Measurements from ENCODE around the gene KCNMA1. TPM values are rescaled to one million over a fixed set of nuclear protein-coding genes. Genes with fewer than 3 reads are reported as not detected.

Gene KCNMA1
- polyA plus RNA-seq, 1 experiment: 21.4 TPM

DNA sequence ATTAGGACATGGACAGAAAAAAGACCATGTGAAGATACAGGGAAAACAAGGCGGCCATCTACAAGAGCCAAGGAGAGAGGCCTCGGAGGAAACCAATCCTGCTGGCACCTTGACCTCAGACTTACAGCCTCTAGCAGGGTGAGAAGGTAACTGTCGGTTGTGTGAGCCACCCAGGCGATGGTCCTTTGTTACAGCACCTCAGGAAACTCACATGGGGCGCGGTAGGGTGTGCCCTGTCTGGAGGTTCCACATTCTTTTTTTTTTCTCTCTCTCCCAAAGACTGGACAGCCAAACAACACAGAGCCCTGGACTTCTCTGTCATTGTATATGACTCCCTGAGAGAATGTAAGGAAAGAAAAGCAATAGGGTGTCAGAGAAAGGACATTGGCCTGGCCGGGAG is 163.2 kb downstream of the KCNMA1 start:
- Histone ChIP-seq H3K36me3 (ENCODE audit: control insufficient read depth, insufficient read depth, low read length) (no peaks in the 10 kb centered on the region), H3K27me3 (ENCODE audit: control insufficient read depth, insufficient read depth, low read length) (no peaks in the 10 kb centered on the region), H3K4me3 (ENCODE audit: low read depth, low read length) (no peak overlapping the region)
- CTCF ChIA-PET: no interaction called here
- POLR2A ChIA-PET: no interaction called here
- no peak for DNase-seq (ENCODE audit: low read depth)
- TF ChIP-seq, protein P1, sequence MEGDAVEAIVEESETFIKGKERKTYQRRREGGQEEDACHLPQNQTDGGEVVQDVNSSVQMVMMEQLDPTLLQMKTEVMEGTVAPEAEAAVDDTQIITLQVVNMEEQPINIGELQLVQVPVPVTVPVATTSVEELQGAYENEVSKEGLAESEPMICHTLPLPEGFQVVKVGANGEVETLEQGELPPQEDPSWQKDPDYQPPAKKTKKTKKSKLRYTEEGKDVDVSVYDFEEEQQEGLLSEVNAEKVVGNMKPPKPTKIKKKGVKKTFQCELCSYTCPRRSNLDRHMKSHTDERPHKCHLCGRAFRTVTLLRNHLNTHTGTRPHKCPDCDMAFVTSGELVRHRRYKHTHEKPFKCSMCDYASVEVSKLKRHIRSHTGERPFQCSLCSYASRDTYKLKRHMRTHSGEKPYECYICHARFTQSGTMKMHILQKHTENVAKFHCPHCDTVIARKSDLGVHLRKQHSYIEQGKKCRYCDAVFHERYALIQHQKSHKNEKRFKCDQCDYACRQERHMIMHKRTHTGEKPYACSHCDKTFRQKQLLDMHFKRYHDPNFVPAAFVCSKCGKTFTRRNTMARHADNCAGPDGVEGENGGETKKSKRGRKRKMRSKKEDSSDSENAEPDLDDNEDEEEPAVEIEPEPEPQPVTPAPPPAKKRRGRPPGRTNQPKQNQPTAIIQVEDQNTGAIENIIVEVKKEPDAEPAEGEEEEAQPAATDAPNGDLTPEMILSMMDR (IDR thresholded peaks at IDR 0.05; ENCODE audit: insufficient read depth, low read depth, low read length): no peak

DNA sequence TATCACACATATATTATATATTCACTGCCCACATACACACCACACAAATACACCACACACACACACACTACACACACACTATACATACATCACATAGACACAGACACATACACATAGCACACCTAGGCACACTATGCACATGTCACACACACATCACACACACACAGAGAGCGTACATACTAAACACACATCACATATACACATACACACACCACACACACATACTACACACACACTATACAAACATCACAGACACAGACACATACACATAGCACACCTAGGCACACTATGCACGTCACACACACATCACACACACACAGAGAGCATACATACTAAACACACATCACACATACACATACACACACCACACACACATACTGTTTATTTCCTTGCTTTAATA is 165.5 kb downstream of the KCNMA1 start:
- TF ChIP-seq, protein P1 (IDR thresholded peaks at IDR 0.05; ENCODE audit: insufficient read depth, low read depth, low read length): no peak
- CTCF ChIA-PET: no interaction called here
- no peak overlapping the region for H3K4me3 ChIP-seq (ENCODE audit: low read depth, low read length)

DNA sequence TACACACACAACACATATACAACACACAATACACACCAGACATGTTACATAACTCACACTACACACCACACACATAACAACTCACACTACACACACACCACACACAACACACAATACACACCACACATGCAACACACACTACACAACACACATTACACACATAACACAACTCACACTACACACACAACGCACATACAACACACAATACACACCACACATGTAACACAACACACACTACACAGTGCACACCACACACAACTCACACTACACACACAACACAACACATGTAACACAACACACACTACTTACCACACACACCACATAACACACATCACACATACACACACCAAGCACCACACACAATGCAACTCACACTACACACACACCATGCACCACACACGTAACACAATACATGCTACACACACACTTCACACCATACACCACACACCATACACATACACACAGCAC is 166.5 kb downstream of the KCNMA1 start:
- ChIA-PET CTCF (no interaction called here), POLR2A (no interaction called here)
- TF ChIP-seq, protein P1 (IDR thresholded peaks at IDR 0.05; ENCODE audit: insufficient read depth, low read depth, low read length): no peak
- Histone ChIP-seq H3K36me3 (ENCODE audit: control insufficient read depth, insufficient read depth, low read length) (no peaks in the 10 kb centered on the region), H3K27me3 (ENCODE audit: control insufficient read depth, insufficient read depth, low read length) (no peaks in the 10 kb centered on the region), H3K4me3 (ENCODE audit: low read depth, low read length) (no peak overlapping the region)
- DNase-seq (ENCODE audit: low read depth): no peak

More for the DNA sequence above, 165.5 kb downstream of the KCNMA1 start:
- no peak for DNase-seq (ENCODE audit: low read depth)
- Histone ChIP-seq H3K36me3 (ENCODE audit: control insufficient read depth, insufficient read depth, low read length) (no peaks in the 10 kb centered on the region), H3K27me3 (ENCODE audit: control insufficient read depth, insufficient read depth, low read length) (no peaks in the 10 kb centered on the region)
- POLR2A ChIA-PET: no interaction called here

DNA sequence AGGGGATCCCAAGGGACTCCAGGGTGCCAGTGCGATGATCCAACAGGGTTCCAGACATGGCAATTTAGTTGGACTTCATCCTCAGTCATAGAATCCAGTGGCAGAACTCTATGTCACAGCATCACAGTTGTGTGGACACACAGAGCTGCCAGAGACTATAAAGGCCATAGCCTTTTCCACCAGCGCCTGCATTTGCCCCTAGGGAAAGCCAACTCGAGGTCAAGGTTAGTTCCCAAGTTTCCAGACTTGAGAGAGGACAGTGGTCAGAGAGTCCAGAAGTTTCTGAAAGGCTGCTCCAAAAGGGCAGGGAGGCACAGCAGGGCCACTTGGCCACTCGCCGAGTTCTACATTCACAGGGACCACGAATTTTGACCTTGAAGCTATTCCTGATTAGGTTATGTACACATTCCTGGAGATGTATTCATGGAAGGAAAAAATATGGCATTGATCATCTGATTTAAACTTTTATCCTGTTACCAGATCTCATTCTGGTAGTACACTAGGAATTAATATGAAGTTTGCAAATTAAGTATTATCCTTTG is 170.1 kb downstream of the KCNMA1 start:
- Histone ChIP-seq H3K27me3 (ENCODE audit: control insufficient read depth, insufficient read depth, low read length) (no peaks in the 10 kb centered on the region), H3K4me3 (ENCODE audit: low read depth, low read length) (no peak overlapping the region), H3K36me3 (ENCODE audit: control insufficient read depth, insufficient read depth, low read length) (no peaks in the 10 kb centered on the region)
- CTCF ChIA-PET: interaction anchor here (1.0 kb wide), 1 partner anchor 8 kb away, joined by 3 read pairs; no protein-coding TSS in a partner anchor
- DNase-seq (ENCODE audit: low read depth): no peak
- POLR2A ChIA-PET: no interaction called here
- TF ChIP-seq, protein P1 (IDR thresholded peaks at IDR 0.05; ENCODE audit: insufficient read depth, low read depth, low read length): no peak

DNA sequence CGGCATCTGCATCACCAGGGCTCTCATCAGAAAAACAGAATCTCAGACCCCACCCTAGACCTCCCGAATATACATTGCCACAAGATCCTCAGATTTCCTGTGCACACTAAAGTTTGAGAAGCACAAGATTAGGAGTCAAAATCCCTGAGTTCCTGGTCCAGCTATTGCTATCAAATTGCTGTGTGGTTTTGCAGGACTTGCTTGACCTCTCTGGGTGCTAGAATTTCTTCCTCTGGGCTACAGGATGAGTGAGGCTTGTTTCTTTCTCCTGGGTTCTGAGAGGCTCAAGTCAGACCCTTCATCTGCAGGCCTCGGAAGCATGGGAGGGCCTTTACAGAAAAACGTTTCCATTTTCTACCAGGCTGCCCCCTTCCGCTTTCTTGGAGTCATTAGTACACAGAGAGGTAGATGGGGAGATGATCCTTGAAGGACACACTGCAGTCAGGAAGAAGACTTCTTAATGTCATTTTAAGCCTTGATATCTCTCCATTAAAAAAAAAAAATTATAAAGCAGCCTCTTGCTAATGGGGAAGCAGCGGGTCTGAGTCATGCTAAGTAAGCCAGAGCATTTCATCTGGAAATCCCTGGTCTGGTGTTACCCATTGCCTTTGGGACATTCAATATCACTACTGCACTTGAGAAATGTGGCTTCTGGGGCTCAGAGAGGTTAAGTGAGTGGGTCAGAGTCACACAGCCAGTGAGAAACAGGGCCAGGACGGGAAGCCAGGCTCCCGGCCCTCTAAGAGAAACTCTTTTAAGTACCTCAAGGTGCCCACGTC is 173.5 kb downstream of the KCNMA1 start:
- no peak overlapping the region for H3K4me3 ChIP-seq (ENCODE audit: low read depth, low read length)
- CTCF ChIA-PET: no interaction called here
- no peak for DNase-seq (ENCODE audit: low read depth)
- no peaks in the 10 kb centered on the region for H3K27me3 ChIP-seq (ENCODE audit: control insufficient read depth, insufficient read depth, low read length)
- TF ChIP-seq, protein P1 (IDR thresholded peaks at IDR 0.05; ENCODE audit: insufficient read depth, low read depth, low read length): no peak
- POLR2A ChIA-PET: no interaction called here
- H3K36me3 ChIP-seq (ENCODE audit: control insufficient read depth, insufficient read depth, low read length): no peaks in the 10 kb centered on the region
